Measurements from ENCODE around the gene GNB3.
"Not testable (repeated sequence)": the region's sequence is repeated elsewhere in the genome, so short reads cannot be mapped to it uniquely, and the experiment has no call there.

Gene GNB3

DNA sequence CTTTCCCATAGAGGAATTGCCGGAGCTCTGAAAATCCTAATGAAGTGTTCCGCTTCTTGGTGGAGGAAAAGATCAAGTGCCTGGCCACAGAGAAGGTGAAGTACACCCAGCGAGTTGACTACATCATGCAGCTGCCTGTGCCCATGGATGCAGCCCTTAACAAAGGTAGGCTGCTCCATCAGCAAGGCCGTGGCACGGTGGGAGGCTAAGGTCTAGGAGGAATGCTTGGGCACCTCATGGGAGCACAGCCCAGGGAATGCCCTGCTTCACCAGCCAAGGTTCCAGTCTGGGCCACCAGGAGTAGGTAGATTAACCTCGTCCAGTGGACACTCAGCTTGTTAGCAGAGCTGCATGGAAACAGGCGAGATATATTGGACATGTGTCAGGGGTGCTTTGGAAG is 20.2 kb downstream of the GNB3 start:
- DNase-seq (ENCODE audit: low spot score): no peak

DNA sequence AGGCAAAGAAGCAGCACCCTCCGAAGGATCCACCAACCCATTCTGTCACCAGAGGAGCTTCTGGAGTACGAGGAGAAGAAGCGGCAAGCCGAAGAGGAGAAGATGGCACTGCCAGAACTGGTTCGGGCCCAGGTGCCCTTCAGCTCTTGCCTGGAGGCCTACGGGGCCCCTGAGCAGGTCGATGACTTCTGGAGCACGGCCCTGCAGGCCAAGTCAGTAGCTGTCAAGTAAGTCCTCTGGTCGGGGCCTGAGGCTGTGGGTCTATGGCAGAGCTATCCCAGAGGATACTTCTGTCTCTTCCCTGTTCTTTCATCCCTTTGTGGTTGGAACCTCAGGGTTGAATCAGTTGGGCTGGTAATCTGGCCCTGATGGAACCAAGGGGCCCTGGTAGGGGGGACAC is 20.7 kb downstream of the GNB3 start:
- DNase-seq (ENCODE audit: low spot score): no peak

DNA sequence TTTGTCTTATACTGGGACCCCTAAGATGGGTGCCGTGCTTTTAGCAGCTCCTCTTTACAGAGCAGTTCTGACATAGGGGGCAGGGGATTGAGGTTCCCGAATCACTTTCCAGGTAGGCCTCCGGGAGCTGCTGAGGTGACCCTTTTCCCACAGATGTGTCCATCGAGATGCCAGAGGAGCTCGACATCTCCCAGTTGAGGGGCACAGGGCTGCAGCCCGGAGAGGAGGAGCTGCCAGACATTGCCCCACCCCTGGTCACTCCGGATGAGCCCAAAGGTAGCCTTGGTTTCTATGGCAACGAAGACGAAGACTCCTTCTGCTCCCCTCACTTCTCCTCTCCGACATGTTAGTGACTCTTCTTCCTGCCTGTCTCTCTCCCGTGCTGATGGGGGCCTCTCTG is 22.3 kb downstream of the GNB3 start:
- no peak for DNase-seq (ENCODE audit: low spot score)

DNA sequence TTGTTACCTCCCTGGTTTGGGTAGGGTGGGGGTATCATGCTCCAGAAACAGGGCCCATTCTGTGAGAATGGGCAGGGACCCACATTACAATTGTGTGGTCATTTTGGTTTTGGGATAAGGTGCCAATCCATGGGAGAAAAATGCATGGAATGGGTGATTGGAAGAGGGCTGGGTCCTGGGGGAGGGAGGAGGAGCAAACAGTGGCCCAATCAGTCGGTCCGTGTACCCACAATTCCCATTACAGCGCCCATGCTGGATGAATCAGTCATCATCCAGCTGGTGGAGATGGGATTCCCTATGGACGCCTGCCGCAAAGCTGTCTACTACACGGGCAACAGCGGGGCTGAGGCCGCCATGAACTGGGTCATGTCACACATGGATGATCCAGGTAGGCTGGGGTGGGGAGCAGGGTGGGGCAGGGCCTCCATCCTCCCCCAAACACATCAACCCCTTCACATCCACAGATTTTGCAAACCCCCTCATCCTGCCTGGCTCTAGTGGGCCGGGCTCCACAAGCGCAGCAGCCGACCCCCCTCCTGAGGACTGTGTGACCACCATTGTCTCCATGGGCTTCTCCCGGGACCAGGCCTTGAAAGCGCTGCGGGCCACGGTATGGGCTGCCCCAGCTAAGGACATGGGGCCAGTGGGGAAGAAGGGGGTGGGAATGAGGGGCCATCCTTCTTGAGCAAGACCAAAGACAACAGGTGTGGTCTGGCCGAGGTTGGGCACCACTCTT is 23.0 kb downstream of the GNB3 start:
- DNase-seq (ENCODE audit: low spot score): peak; percentile 21

DNA sequence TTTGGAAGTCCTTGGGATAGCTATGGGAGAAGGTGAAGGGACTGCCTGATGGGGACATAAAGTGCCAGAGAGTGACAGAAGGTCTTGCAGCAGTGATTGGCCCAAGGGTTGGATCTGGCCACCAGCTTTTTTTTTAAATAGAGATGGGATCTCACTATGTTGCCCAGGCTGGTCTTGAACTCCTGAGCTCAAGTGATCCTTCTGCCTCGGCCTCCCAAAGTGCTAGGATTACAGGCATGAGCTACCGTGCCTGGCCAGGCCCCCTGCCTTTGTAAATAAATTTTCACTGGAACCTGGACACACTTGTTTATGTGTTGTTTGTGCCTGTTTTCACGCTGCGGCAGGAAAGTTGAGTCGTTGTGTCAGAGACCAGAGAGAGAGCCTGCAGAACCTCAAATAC is 24.6 kb downstream of the GNB3 start:
- not testable (repeated sequence) for DNase-seq (ENCODE audit: low spot score)

DNA sequence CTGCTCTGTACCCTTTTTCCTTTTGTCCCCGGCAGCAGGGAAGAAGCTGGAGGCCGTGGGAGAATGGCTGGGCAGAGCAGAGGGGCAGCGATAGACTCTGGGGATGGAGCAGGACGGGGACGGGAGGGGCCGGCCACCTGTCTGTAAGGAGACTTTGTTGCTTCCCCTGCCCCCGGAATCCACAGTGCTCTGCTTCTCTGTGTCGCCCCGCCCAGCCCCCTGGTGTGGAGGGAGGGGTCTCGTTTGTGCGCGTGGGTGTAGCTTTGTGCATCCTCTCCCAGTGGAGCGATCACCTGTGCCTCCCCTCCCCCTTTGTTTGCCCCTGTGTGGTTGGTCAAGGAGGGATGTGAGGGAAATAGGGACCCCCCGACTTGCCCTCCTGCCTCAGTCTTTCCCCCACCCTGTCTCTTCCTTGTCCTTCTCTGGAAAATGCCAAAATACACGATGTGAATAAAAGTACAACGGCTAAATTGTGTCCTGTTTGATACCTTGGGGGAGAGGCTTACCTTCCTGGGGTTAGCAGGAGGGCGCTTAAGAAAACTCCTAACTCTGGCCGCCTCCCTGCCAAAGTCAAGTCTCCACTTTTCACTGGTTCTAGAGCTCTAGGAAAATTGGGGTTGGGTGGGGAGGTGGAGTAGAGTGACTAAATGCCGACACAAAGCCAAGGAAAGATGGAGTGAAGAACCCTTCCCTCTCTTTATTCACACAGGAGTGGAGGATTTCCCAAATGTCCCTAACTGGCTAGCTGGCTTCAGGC is 25.6 kb downstream of the GNB3 start:
- DNase-seq (ENCODE audit: low spot score): no peak

DNA sequence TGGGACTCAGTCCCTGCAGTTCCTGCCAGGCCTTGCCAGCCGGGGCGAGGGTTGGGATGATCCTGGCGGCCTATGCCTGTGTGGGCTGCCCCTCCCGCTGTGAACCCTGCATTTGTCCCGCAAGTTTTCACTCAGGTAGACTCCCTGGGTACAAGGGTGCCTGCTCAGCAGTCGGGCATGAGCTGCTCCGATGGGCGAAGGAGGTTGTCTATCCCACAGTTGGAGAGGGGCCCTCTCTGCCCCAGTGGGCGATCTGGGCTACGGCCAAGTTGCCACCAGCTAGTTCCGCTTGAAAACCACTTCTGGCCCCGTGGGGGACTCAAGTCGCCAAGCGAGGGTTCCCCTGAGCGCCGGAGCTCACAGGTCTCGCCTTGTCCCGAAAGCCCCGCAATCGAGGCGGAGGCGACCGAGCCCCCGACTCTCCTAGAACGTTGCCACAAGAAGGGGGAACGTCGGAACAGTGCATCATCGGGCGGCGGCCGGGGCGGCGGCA is 26.2 kb downstream of the GNB3 start:
- DNase-seq (ENCODE audit: low spot score): peak; percentile 27

DNA sequence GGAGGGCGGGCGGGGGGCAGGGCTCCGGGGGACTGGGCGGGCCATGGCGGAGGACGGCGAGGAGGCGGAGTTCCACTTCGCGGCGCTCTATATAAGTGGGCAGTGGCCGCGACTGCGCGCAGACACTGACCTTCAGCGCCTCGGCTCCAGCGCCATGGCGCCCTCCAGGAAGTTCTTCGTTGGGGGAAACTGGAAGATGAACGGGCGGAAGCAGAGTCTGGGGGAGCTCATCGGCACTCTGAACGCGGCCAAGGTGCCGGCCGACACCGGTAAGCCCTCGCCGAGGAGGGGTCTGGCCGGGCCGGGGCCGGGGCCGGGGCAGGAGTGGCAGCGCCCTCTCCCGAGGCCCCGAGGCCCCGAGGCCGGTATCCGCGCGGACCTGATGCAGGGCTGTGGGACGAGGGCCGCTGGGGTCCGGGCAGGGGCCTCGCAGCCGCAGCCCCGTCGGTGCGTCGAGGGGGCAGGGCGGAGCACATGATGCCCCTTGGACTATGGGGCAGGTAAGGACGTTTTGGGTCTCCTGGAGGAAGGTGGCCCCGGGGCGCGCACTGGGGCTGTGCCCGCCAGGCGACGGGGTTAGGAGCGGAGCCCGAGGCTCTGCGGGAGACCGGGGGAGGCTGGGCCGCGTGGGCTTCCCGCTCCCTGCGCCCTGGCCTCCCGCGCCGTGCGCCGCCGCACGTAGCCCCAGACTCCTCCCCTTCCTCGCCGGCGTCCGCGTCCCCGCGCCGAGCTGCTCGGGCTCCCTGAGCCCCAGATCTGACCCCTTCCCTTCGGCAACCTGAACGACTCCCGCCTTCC is 26.9 kb downstream of the GNB3 start, which contains the start of gene TPI1:
Gene TPI1, plus strand, starts transcription at position 119 of the 798 bp plus-strand sequence. Its CDS starts 36 bp downstream, at position 155.
- peak; percentile 91 for DNase-seq (ENCODE audit: low spot score)

DNA sequence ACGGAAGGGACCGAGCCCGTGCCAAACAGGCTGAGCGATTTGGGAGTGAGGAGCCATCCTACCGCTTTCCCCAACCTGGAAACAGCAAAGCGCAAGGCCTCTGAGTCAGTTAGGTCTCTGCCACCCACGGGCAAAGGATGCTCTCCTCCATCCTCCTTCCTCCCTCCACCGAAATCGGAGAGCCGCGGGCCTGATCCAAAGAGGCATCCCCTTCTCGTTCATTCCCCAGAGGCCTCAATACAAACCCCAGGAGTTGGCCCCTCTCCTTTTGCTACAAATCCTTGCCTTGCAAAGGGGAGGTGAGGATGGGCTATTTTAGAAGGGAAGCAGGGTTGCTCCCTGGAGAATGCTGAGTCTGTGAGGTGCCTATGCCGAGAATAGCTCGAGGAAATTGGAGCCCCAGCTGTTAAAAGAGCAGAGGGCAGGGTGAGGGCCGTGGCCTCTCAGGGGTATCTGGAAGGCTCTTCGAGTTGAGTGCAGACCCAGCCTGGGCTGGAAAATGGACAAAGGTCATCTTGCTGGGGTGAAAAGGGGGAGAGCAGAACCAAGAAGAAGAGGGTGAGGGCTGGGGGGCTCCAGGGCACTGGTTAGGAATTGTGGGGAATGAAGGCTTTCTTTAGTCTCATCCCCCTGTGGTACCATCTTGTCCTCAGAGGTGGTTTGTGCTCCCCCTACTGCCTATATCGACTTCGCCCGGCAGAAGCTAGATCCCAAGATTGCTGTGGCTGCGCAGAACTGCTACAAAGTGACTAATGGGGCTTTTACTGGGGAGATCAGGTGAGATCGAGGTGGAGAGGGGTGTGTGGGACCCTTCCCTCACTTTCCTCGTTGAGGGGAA is 27.7 kb downstream of the GNB3 start:
- DNase-seq (ENCODE audit: low spot score): peak; percentile 48

DNA sequence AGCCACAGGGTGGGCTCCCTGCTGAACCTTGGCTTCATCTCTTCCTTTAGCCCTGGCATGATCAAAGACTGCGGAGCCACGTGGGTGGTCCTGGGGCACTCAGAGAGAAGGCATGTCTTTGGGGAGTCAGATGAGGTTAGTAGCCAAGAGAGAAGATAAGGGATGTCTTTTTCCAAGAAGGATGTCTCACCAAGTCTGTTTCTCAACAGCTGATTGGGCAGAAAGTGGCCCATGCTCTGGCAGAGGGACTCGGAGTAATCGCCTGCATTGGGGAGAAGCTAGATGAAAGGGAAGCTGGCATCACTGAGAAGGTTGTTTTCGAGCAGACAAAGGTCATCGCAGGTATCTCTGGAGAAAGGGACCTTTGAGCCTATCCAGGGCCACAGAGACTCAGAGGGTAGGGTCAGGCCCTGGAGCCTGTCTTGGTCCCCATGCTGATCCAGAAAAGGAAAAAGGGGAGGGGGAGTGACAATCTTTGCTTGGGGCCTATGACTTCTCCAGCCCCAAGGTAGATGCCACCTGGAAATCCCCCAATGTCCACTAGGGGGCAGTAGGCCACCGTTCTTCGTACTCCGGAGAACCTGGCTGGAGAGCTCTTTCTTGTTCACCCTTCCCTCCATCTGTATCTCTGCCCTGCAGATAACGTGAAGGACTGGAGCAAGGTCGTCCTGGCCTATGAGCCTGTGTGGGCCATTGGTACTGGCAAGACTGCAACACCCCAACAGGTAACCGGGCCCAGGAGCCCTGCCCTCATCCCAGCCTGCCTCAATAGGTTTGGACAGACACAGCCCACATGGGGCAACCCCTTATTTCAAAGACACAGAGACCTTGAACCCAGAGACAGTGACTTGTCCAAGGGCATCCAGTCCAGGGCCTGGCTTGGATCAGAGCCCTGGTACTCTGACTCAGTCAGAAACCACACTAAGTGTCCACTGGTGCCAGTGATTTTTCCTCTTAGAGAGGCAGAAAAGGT is 28.6 kb downstream of the GNB3 start:
- peak; percentile 83 for DNase-seq (ENCODE audit: low spot score)

DNA sequence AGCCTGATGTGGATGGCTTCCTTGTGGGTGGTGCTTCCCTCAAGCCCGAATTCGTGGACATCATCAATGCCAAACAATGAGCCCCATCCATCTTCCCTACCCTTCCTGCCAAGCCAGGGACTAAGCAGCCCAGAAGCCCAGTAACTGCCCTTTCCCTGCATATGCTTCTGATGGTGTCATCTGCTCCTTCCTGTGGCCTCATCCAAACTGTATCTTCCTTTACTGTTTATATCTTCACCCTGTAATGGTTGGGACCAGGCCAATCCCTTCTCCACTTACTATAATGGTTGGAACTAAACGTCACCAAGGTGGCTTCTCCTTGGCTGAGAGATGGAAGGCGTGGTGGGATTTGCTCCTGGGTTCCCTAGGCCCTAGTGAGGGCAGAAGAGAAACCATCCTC is 29.6 kb downstream of the GNB3 start:
- not testable (repeated sequence) for DNase-seq (ENCODE audit: low spot score)

DNA sequence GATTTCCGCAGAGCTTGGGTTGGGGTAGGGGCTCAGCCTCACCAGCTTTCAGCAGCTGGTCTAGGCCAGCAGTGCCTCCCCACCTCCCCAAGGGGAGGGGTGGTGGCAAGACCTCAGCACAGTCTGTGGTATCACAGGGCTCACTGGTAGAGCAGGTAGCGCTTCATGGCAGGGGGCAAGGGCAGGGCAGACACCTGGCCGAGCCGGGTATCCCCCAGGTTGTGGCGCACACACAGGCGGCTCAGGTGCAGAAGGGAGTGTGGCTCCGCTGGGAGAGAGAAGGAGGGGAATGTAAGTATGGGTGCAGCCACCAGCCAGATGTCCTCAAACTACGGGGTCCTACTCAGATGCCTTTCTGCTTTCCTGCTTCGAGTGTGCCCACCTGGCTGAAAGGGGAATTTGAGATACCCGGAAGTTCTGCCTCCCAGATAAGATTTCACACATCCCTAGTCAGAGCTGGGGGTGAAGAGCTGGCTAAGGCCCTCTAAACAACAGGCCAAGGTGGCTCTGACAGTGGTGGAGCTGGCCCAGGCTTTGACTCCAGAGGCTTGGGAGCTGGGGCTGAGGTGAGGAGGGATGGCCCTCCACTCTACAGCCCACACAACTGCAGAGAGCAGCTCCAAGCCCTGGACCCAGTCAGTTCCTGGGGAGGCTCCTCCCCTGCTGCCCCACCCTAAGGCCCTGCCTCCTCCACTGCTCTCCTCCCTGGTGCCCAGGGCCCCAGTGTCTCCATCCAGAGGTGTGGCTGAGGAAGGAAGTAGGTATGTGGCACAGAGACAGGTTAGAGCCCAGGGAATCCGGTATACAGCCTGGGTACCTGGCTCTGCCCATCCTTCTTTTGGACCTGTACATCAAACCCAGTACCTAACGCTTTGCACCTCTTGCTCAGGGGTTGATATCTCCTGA is 30.6 kb downstream of the GNB3 start:
- DNase-seq (ENCODE audit: low spot score): peak; percentile 44

DNA sequence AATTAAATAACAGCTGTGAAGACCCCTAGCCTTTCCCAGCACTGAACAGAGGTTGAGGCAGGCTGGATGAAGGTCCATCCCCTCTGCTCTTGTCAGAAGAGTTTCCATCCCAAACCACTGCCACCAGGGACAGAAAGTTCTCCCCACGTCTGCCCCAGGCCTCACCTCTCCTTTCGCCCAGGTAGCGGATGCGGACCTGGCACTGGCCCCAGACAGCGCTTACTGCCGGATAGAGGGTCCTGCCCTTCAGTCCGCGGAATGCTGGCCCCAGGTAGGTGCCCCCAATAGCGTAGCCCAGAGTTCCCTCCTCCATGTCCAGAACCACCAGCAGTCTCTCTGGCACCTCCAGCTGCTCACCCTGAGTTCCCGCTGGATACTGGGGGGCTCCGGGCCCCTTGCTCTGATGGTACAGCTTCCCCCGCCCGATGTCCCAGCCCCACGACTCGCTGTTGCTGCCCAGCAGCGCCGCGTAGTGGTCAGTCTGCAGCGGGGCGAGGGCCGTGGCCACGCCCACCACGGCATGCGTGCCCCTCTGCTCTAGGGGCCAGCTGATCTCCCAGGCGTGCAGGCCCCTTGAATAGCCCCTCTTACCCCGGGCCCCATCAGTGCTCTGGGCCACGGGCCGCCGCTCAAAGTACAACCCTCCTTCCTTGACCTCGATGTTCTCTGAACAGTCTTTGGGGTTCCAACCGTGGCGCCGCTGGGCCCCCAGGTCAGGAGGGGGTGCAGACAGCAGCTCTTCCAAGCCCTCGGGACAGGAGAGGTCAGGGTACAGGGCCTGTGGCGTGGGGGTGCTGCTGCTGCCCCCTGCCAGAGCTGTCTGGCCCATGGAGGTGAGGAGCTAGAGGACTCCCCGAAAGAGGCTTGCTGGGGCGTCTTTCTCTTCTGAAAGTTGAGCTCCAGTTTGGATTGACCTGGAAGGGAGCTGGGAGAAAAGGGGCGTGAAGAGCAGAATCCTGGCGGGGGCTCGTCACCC is 31.6 kb downstream of the GNB3 start:
- peak; percentile 90 for DNase-seq (ENCODE audit: low spot score)

DNA sequence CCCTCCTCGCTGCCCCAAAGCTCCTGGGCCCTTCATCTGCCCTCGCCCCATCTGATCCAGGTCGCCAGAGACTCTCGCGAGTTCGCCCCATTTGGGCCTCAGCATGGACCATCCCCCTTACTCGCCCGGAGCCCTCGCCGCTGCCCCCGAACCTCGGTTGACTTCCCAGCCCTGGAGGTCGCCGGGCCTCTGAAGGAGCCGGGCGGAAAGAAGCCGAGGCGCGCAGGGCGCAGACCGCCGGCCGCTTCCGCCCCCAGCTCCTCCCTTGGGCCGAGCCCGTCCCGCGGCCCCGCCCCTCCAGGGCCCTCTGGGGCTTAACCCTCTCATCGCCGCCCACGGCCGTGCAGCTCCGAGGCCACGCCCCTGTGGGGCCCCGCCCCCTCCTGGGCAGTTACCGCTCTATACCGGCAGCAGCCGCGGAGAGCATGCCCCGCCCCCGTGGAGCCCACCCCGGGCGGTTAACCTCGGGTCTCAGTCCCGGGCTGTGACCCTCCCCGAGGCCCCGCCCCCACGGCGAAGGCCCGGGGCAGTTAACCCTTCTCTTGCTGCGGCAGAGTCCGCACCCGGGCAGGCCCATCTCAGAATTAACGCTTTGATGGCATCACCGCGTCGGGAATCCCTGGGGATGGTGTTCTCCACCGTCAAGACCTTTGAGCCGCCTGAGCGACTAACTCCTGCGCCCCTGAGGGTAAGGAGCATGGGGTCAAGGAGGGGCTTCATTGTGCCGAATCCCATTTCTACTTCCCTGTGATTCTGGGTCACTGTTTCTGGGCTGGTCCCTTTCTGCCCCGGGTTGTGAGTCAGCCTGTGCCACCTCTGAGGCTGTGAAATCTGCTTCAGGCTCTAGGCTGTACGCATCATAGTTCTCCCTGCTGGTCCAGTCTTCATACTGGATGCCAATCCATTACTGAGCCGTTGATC is 32.6 kb downstream of the GNB3 start, which contains the start of gene SPSB2:
Gene SPSB2, minus strand, starts transcription at position 210 of the 921 bp plus-strand sequence. CDS start 402 bp downstream, outside the sequence.
- DNase-seq (ENCODE audit: low spot score): peak; percentile 95

DNA sequence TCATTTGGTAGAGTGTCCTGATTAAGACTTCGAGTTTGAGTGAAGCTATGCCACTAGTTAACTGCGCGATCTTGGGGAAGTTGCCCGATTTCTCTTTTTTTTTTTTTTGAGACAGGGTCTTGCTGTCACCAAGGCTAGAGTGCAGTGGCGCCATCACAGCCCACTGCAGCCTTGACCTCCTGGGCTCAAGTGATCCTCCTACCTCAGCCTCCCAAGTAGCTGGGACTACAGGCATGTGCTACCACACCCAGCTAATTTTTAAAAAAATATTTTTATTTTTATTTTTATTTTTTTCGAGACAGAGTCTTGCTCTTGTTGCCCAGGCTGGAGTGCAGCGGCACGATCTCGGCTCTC is 33.3 kb downstream of the GNB3 start:
- DNase-seq (ENCODE audit: low spot score): not testable (repeated sequence)

DNA sequence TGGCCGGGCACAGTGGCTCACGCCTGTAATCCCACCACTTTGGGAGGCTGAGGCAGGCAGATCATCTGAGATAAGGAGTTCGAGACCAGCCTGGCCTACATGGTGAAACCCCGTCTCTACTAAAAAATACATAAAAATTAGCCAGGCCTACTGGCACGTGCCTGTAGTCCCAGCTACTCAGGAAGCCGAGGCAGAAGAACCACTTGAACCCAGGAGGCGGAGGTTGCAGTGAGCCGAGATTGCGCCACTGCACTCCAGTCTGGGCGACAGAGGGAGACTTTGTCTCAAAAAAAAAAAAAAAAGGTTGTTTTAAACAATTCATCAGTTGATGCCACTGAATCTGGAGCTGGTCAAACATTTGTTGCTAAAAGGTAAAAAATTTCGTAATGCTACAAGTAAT is 39.1 kb downstream of the GNB3 start:
- not testable (repeated sequence) for DNase-seq (ENCODE audit: low spot score)

DNA sequence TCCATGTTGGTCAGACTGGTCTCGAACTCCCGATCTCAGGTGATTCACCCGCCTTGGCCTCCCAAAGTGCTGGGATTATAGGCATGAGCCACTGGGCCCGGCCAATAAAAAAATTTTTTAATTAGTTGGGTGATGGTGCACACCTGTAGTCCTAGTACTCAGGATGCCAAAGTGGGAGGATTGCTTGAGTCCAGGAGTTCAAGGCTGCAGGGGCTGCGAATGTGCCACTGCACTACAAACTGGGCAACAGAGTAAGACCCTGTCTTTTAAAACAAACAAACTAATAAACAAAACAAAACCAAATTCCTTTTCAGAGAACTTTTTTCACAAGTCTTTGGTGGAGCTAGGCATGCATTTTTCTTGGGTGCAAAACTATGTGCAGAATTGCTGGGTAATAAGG is 42.5 kb downstream of the GNB3 start:
- no peak for DNase-seq (ENCODE audit: low spot score)
